AG04450 (cell line): ENCODE data around the gene WDR19. TPM values are rescaled to one million over a fixed set of nuclear protein-coding genes. Genes with fewer than 3 reads are reported as not detected.

Source experiments
- CTCF ChIA-PET: fragments of 300-600, 350-600 bp; formaldehyde crosslinking; extraction: SDS; loops from one replicate; lab custom pipeline; 2022; ENCODE audit warnings: antibody characterized with exemption, inconsistent platforms; lab: Charles Lee
- POLR2A ChIA-PET: fragments of 350-600 bp; formaldehyde crosslinking; extraction: SDS; loops from one replicate; lab custom pipeline; 2021; ENCODE audit warnings: antibody characterized with exemption, inconsistent platforms; lab: Yijun Ruan, JAX
- DNase-seq: peaks from one replicate; pipeline ENCODE4 v3.0.0-alpha.2; 2011; ENCODE audit warnings: low read depth, low spot score
- H3K27ac ChIP-seq: one replicate; pipeline ENCODE4 v1.5.1; 2012; ENCODE audit warnings: low read depth, low read length, control low read depth
- H3K27me3 ChIP-seq: one replicate; pipeline ENCODE4 v1.6.0; 2012; ENCODE audit warnings: low read length; ENCODE audit not compliant: control insufficient read depth, insufficient read depth
- H3K4me3 ChIP-seq: 2 replicates; pipeline ENCODE4 v1.5.1; 2011; ENCODE audit warnings: mild to moderate bottlenecking, low read depth, low read length, control low read depth
- H3K9me3 ChIP-seq: 2 replicates; pipeline ENCODE4 v1.5.1; 2012; ENCODE audit warnings: low read length; ENCODE audit not compliant: control insufficient read depth, insufficient read depth
- polyA plus RNA-seq: library from polyadenylated mRNA; depleted of rRNA; stranded (reverse); fragments of >200 nt; gene quantifications from 2 replicates; pipeline ENCODE4 v1.2.3, GENCODE V29; 2011
- TF ChIP-seq, protein P1 (sequence below): IDR thresholded peaks from 2 replicates; pipeline ENCODE4 v1.5.1; 2011; ENCODE audit warnings: low read depth, low read length, control low read depth, inconsistent platforms

WDR19 gene
- polyA plus RNA-seq, 1 experiment, result 48.9 TPM

DNA sequence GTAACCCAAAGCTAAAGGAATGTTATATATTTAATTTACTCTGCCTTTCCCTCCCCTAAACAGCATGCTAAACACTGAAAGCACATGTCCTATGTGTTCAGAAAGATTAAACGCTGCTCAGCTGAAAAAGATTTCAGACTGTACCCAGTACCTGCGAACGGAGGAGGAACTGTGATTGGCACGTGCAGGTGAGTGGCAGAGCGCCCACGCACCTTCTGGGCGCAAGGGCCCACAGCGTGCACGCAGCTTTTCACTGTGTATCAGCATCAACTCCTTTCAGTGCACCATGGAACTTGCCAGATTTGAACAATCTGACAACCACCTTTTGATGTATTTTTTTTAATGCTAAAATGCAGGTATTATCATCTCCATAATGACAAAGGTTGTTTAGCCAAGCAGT lies 96.1 kb downstream of the WDR19 start:
- H3K9me3 ChIP-seq, result no peaks in the 10 kb centered on the region
- ChIA-PET POLR2A (no interaction called here), CTCF (no interaction called here)
- DNase-seq, result no peak
- no peak overlapping the region for H3K4me3 ChIP-seq
- H3K27me3 ChIP-seq, result no peaks in the 10 kb centered on the region
- H3K27ac ChIP-seq, result no peak overlapping the region
- TF ChIP-seq, protein P1, sequence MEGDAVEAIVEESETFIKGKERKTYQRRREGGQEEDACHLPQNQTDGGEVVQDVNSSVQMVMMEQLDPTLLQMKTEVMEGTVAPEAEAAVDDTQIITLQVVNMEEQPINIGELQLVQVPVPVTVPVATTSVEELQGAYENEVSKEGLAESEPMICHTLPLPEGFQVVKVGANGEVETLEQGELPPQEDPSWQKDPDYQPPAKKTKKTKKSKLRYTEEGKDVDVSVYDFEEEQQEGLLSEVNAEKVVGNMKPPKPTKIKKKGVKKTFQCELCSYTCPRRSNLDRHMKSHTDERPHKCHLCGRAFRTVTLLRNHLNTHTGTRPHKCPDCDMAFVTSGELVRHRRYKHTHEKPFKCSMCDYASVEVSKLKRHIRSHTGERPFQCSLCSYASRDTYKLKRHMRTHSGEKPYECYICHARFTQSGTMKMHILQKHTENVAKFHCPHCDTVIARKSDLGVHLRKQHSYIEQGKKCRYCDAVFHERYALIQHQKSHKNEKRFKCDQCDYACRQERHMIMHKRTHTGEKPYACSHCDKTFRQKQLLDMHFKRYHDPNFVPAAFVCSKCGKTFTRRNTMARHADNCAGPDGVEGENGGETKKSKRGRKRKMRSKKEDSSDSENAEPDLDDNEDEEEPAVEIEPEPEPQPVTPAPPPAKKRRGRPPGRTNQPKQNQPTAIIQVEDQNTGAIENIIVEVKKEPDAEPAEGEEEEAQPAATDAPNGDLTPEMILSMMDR, result no peak

DNA sequence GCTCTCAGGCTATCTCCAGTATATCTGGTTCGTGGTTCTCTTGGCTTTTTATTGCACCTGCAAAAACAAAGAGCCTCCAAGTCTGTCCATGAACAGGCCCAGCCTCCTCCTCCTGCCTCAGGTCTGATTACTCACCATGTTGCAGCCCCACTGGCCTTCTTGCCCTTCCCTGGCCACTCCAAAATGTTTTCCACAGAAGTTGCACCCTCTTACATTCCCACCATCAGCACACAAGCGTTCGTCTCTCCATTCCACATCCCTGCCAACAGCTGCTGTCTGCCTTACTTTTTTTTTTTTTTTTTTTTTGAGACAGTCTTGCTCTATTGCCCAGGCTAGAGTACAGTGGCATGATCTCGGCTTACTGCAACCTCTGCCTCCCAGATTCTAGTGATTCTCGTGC lies 97.1 kb downstream of the WDR19 start:
- TF ChIP-seq, protein P1, result no peak

DNA sequence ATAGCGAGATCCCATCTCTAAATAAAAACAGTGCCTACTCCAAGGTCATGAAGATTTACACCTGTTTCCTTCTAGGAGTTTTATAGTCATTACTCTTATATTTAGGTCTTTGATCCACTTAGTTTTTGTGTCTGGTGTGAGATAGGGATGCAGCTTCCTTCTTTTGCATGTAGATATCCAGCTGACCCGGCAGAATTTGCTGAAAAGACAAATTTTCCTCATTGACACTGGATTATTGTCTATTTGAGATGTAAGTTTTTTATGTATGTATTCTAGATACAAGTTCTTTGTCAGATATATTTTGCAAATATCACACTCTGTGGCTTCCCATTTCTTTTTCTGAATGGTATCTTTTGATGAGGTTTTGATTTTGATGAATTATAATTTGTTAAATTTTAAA lies 98.4 kb downstream of the WDR19 start:
- no peaks in the 10 kb centered on the region for H3K9me3 ChIP-seq
- CTCF ChIA-PET, result no interaction called here
- H3K27ac ChIP-seq, result no peak overlapping the region
- no peak overlapping the region for H3K4me3 ChIP-seq
- no peaks in the 10 kb centered on the region for H3K27me3 ChIP-seq
- TF ChIP-seq, protein P1, result no peak
- POLR2A ChIA-PET, result no interaction called here
- no peak for DNase-seq

More for the DNA sequence above, 97.1 kb downstream of the WDR19 start:
- Histone ChIP-seq H3K4me3 (no peak overlapping the region), H3K27ac (no peak overlapping the region), H3K27me3 (no peaks in the 10 kb centered on the region), H3K9me3 (no peaks in the 10 kb centered on the region)
- CTCF ChIA-PET, result no interaction called here
- DNase-seq, result no peak
- POLR2A ChIA-PET, result no interaction called here

DNA sequence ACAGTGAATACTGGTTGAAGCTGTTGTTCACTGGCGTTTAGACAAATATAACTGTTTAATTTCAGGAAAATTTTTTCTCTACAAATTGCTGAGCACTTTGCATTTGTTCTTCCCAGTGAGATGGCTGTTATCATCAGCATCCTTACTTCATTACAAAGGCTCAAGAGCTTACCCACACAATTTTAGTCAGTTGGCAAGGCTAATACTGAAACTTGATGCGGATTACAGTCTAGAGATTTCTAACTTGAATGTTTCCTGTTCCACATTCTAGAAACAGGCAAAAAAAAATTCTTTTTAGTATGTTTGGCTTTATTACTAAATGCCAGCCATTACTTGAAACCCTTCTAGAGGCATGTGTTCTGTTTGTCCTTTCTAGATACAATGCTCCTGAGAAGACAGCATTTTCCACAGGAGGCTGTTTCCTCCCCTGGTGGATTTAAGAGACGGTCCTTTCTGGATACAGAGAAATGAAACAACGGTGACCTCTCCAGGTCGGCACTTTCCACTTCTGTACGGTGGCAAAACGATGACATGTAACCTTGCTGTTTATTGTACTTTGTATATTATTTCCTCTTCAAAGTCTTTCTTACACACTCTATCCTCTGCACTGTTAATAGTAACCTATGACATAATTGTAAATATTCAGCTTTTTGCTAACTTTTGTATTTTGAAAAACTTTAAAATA lies 102.9 kb downstream of the WDR19 start:
- no peaks in the 10 kb centered on the region for H3K9me3 ChIP-seq
- TF ChIP-seq, protein P1, result no peak
- DNase-seq, result no peak
- no peak overlapping the region for H3K27ac ChIP-seq
- ChIA-PET CTCF (interaction anchor here (0.6 kb wide), 2 partner anchors 1152 to 1625 kb away, joined by 3 to 8 read pairs; no protein-coding TSS in a partner anchor), POLR2A (interaction anchor here (0.7 kb wide), 1 partner anchor 345 kb away, joined by 13 read pairs; no protein-coding TSS in a partner anchor)
- H3K27me3 ChIP-seq, result no peaks in the 10 kb centered on the region
- no peak overlapping the region for H3K4me3 ChIP-seq

DNA sequence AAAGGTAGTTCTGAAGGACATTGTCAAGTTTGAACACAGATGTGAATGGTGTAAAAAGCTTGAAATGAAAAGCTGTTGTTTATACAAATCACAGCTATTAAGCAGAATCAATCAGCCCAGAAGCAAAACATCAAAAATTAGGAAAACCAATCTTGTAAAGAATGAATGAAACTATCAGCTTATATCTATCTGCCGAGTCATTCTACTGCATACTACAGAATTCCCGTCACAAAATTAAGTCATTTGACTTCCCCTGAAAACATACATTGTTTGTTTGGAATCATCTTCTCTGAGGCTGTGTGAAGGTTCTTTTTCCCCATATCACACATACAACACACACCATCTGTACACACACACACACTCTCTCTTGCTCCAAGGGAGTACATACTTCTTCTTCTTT lies 103.5 kb downstream of the WDR19 start:
- H3K9me3 ChIP-seq, result no peaks in the 10 kb centered on the region
- TF ChIP-seq, protein P1, result no peak
- no peaks in the 10 kb centered on the region for H3K27me3 ChIP-seq
- POLR2A ChIA-PET, result no interaction called here
- H3K4me3 ChIP-seq, result no peak overlapping the region
- CTCF ChIA-PET, result interaction anchor here (0.6 kb wide), 2 partner anchors 1153 to 1626 kb away, joined by 3 to 8 read pairs; no protein-coding TSS in a partner anchor
- H3K27ac ChIP-seq, result no peak overlapping the region
- no peak for DNase-seq
